GM12874 (cell line): ENCODE results near the gene IDUA.

ENCODE experiments used
- TF ChIP-seq, protein P1 (sequence below): IDR thresholded peaks from 2 replicates; pipeline ENCODE4 v1.5.1; 2011; ENCODE audit warnings: low read depth, mild to moderate bottlenecking, control low read depth, low read length, moderate library complexity; ENCODE audit not compliant: insufficient read depth

Gene IDUA

DNA sequence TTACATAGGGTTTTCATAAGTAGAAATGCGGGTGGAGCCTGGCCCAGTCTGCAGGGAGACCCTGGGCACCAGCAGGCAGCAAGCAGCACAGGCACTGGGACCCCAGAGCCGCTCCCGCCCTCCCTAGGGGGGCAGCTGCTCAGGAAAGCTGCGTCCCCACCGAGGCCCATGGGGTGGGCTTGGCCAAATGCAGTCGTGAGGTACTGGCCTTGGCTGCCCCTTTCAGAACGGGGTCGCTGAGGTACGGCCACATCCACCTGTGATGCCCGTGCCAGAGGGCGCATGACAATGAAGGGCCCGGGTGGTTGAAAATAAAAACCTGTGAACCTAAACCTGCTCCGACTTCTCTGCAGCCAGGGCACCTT lies 37.9 kb upstream of the IDUA start:
- TF ChIP-seq, protein P1, sequence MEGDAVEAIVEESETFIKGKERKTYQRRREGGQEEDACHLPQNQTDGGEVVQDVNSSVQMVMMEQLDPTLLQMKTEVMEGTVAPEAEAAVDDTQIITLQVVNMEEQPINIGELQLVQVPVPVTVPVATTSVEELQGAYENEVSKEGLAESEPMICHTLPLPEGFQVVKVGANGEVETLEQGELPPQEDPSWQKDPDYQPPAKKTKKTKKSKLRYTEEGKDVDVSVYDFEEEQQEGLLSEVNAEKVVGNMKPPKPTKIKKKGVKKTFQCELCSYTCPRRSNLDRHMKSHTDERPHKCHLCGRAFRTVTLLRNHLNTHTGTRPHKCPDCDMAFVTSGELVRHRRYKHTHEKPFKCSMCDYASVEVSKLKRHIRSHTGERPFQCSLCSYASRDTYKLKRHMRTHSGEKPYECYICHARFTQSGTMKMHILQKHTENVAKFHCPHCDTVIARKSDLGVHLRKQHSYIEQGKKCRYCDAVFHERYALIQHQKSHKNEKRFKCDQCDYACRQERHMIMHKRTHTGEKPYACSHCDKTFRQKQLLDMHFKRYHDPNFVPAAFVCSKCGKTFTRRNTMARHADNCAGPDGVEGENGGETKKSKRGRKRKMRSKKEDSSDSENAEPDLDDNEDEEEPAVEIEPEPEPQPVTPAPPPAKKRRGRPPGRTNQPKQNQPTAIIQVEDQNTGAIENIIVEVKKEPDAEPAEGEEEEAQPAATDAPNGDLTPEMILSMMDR: no peak

DNA sequence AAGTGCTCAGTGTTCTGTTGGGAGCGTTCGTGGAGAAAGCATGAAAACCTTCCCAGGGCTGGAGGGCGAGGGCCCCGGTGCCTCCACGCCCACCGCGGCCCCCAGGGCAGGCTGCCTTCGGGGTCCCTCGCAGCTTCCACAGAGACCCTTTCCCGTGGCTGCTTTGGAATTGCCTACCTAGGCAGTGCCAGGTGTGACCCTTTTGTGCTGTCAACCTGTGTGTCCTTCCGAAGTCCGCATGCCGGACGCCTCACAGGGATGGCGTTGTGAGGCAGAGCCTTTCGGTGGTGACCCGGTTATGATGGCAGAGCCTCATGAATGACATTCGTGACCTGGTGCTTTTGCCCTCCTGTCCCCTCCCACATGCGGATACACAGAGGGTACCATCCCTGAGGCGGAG lies 37.2 kb upstream of the IDUA start:
- TF ChIP-seq, protein P1: no peak

DNA sequence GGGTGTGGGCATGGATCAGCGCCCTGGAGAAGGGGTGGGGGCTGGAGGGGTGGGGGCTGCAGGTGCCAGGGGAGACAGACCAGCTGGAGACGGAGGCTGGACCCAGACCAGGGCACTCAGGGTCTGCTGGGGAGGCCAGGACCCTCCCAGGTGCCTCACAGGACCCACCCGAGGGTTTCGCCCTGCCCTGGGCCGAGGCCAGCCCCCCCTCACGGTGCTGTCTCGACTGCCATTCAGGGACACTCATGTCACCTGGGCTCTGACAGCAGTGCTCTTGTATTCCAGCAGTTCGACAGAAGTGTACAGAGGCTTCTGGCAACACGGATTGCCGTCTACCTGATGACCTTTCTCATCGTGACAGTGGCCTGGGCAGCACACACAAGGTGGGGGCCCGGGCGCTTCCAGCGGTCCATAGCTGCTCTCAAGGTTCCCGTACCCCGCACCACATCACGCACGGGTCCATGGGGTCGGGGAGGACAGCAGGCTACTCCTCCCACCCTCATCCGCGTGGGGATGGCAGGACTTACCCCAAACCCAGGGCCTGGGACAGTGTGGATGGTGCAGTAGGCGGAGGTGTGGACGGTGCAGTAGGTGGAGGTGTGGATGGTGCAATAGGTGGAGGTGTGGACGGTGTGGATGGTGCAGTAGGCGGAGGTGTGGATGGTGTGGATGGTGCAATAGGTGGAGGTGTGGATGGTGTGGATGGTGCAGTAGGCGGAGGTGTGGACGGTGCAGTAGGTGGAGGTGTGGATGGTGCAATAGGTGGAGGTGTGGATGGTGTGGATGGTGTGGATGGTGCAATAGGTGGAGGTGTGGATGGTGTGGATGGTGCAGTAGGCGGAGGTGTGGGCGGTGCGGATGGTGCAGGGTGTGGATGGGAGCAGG lies 36.5 kb upstream of the IDUA start:
- TF ChIP-seq, protein P1: no peak

DNA sequence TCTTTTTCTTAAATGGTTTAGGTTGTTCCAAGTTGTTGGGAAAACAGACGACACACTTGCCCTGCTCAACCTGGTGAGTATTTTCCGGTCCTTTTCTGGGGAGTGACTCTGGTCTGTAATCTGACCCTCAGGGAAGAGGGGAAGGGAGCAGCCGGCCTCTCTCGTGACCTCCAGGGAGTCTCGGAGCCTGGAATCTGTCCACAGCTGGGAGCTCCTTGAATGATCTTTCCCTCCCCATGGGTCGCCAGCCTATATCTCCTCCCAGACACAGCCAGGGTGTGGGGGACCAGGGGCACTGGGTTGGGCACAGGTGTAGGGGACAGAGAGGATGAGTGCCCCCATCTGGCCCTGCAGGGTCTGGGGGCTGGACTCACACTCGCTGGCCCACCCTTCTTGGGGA lies 35.7 kb upstream of the IDUA start:
- TF ChIP-seq, protein P1: no peak

DNA sequence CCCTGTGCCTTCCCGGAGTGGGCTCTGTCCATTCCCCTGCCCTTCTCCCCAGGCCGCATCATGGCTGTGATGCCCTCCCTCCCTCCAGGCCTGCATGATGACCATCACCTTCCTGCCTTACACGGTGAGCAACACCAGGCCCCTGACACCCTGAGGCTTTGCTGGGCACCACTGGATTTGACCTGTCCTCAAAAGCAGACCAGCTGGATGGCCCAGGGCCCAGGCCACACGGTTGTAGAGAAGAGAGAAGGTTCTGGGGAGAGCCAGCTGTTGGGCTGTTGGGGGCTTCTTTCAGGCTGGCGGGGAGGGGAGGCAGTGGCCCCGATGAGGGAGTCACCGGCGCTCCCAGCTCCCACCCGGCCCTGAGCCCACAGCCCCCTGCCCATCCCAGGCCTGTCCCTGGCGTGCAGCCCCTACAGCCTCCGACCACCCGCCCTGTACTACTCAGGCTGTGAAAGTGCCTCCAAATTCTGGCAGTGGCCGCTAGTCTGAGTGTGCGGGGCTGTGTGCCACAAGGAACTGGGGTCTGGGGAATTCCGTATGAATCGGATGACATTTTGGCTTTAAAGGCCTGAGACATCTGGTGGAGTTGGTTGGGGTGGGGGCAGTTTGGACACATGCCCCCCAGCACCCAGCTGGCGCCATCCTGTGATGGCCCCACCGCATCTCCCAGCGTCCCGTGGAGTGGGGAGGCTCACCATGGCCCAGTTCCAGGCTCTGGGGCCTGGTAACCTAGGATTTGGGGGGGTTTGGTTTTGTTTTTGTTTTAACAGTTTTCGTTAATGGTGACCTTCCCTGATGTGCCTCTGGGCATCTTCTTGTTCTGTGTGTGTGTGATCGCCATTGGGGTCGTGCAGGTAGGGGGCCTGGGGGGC lies 35.0 kb upstream of the IDUA start:
- TF ChIP-seq, protein P1: no peak

DNA sequence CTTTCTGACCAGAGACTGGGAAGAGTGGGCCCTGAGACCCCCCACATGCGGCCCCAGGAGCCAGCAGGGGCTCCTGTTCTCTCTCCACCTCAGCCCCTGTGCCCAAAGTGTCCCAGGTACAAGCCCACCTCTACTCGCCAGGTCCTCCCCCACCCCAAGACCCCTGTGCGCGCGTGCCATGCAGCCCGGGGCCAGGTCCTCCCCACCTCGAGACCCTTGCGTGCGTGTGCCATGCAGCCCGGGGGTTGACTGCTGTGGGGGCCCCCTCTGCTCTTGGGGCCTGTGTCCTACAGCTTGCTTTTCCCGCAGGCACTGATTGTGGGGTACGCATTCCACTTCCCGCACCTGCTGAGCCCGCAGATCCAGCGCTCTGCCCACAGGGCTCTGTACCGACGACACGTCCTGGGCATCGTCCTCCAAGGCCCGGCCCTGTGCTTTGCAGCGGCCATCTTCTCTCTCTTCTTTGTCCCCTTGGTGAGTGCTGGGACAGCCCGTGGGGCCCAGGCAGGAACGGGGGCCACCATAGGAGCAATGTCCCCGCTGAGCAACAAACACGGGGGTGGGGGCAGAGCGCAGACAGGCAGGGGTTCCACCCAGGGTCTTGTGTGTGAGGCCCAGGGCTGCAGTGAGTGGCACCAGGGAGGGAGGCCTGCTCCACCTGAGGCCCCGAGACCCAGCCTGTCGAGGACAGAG lies 33.8 kb upstream of the IDUA start:
- TF ChIP-seq, protein P1: no peak

DNA sequence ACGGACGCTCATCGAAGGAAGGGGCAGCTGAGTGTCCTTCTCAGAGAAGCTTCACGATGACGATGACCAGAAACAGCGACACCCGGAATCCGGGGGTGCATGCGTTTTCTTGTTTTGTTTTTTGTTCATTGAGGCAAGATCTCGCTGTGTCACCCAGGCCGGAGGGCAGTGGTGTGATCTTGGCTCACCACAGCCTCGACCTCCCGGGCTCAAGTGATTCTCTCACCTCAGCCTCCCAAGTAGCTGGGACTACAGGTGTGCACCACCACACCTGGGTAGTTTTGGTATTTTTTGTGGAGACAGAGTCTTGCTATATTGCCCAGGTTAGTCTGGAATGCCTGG lies 33.3 kb upstream of the IDUA start:
- TF ChIP-seq, protein P1: no peak
